T-helper 2 cell treated with Interferon-gamma antibody and Interleukin-4, amounts not matched to agents 5 μg/mL and 100 μg/mL, for 36 hours (primary cell): ENCODE results near the gene PHACTR1.

Source experiments
- DNase-seq: peaks from one replicate; pipeline ENCODE4 v3.0.0; 2021; ENCODE audit warnings: low spot score
- H3K27ac Mint-ChIP-seq: one replicate; pipeline ENCODE4 v1.8.0; 2021; ENCODE audit warnings: mild to moderate bottlenecking, mixed read lengths
- H3K27me3 Mint-ChIP-seq: one replicate; pipeline ENCODE4 v1.8.0; 2021; ENCODE audit warnings: low read depth, mixed read lengths
- H3K36me3 Mint-ChIP-seq: one replicate; pipeline ENCODE4 v1.8.0; 2021; ENCODE audit warnings: low read depth, mixed read lengths
- H3K4me1 Mint-ChIP-seq: one replicate; pipeline ENCODE4 v1.8.0; 2021; ENCODE audit warnings: low read depth, mixed read lengths
- H3K4me3 Mint-ChIP-seq: one replicate; pipeline ENCODE4 v1.8.0; 2022; ENCODE audit warnings: mild to moderate bottlenecking, moderate library complexity, mixed read lengths
- H3K9me3 Mint-ChIP-seq: one replicate; pipeline ENCODE4 v1.8.0; 2021; ENCODE audit warnings: mixed read lengths

PHACTR1 gene

GRCh38 chr6:12984776-12985175 lies 268.2 kb downstream of the PHACTR1 start:
- H3K9me3 Mint-ChIP-seq, result peaks cover 4% of the 10 kb centered on the region
- H3K27ac Mint-ChIP-seq, result no peak overlapping the region
- no peak overlapping the region for H3K4me3 Mint-ChIP-seq
- DNase-seq, result no peak
- no peaks in the 10 kb centered on the region for H3K36me3 Mint-ChIP-seq
- H3K4me1 Mint-ChIP-seq, result no peaks in the 10 kb centered on the region
- H3K27me3 Mint-ChIP-seq, result peaks cover 2% of the 10 kb centered on the region

DNA sequence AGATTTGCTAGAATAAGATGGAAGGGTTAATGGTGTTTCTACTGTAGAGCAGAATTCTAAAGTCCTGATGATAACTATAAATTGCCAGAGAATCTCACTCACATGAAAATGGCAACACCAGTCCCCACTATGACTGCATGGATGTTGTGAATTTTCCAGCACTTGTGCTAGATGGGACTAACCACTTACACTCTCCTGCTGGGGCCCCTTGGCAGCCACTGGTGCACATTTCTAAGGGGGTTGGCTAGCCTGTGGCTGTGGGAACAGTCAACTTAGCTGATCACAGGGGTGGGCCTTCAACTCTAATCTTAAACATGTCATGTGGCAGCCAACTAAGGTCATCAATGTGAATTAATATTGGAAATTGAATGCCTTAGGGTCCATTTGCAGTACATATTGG lies 271.2 kb downstream of the PHACTR1 start:
- Mint-ChIP-seq H3K27me3 (peaks cover 2% of the 10 kb centered on the region), H3K27ac (no peak overlapping the region), H3K4me1 (no peaks in the 10 kb centered on the region), H3K4me3 (no peak overlapping the region), H3K36me3 (no peaks in the 10 kb centered on the region), H3K9me3 (peaks cover 4% of the 10 kb centered on the region)
- no peak for DNase-seq

DNA sequence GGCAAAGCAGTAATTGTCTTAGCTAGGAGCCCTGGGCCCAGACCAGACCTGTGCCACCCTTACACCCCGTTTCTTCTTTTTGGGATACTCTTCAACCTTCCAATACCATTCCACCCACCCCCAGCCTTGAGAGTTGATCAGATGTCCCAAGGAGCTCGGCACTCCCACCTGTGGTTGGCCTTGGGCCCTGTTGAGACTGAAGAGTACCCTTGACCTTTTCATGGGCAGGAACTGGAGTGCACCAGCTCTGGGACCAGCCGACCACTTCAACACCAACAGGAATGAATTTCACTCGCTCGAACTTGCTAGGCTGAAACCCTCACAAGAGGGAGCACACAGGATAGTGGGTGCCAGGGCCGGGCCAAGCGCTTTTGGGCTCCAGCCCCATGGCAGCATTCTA lies 273.6 kb downstream of the PHACTR1 start:
- Mint-ChIP-seq H3K27ac (no peak overlapping the region), H3K4me3 (no peak overlapping the region), H3K27me3 (peaks cover 4% of the 10 kb centered on the region), H3K9me3 (no peaks in the 10 kb centered on the region), H3K4me1 (no peaks in the 10 kb centered on the region), H3K36me3 (no peaks in the 10 kb centered on the region)
- DNase-seq, result no peak

DNA sequence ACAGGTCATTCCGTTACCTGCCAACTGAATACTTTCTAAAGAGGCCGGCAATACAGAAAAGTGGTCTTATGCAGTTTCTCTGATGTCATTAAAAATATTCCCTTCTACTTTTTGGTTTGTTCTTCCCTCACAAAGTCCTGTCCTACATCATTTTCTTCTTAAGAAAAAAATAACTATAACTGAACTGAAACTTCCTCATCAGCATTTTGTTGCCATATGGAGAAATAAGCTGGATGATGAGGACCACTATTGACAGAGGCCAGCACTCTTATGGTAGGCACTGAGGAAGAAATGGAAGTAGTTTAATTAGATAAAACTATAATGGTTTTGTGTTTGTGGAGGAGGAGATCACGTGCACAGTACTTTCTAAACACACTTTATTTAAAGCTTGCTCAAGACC lies 274.9 kb downstream of the PHACTR1 start:
- no peak for DNase-seq
- Mint-ChIP-seq H3K4me3 (no peak overlapping the region), H3K9me3 (no peaks in the 10 kb centered on the region), H3K36me3 (no peaks in the 10 kb centered on the region), H3K27me3 (peaks cover 7% of the 10 kb centered on the region), H3K27ac (no peak overlapping the region), H3K4me1 (no peaks in the 10 kb centered on the region)

- H3K9me3 Mint-ChIP-seq, result no peaks in the 10 kb centered on the region
- DNase-seq, result no peak
- no peaks in the 10 kb centered on the region for H3K36me3 Mint-ChIP-seq
- H3K4me1 Mint-ChIP-seq, result no peaks in the 10 kb centered on the region
- no peak overlapping the region for H3K4me3 Mint-ChIP-seq
- peaks cover 7% of the 10 kb centered on the region for H3K27me3 Mint-ChIP-seq
- no peak overlapping the region for H3K27ac Mint-ChIP-seq
These were observed 276.2 kb downstream of the PHACTR1 start for GRCh38 chr6:12992770-12993169.

DNA sequence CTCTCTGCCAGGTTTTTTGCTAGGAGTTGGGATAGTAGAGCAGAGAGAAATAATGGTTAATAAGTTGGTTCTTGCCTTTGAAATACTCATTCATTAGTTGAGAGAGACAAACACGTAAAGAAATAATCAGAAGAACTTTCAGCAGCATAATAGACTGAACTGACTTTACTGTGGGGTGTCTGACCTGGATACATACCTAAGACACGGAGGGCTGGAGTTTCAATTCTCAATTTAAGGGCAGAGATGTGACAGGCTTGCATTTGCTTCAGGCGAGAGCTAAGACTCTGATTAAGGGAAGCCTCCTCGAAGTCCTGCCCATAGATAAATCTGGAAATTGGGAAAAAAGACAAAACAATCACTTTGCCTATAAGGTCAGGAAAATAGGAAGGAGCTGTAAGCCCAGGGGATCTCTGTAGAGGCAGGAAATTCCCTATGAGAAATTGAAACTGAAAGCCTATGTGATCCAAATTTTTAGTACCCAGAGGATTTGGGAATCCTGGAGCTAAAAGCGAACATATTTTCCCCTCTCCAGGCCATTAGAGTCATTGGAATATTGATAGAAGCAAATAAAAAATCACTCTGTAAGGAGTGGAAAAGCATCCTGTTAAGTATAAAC lies 276.8 kb downstream of the PHACTR1 start:
- no peaks in the 10 kb centered on the region for H3K4me1 Mint-ChIP-seq
- H3K36me3 Mint-ChIP-seq, result no peaks in the 10 kb centered on the region
- no peak for DNase-seq
- no peak overlapping the region for H3K27ac Mint-ChIP-seq
- no peak overlapping the region for H3K4me3 Mint-ChIP-seq
- no peaks in the 10 kb centered on the region for H3K9me3 Mint-ChIP-seq
- H3K27me3 Mint-ChIP-seq, result peaks cover 7% of the 10 kb centered on the region

GRCh38 chr6:12995419-12995818 lies 278.9 kb downstream of the PHACTR1 start:
- no peak overlapping the region for H3K4me3 Mint-ChIP-seq
- no peaks in the 10 kb centered on the region for H3K9me3 Mint-ChIP-seq
- no peaks in the 10 kb centered on the region for H3K36me3 Mint-ChIP-seq
- no peak overlapping the region for H3K27ac Mint-ChIP-seq
- H3K27me3 Mint-ChIP-seq, result peaks cover 7% of the 10 kb centered on the region
- H3K4me1 Mint-ChIP-seq, result no peaks in the 10 kb centered on the region
- DNase-seq, result no peak

DNA sequence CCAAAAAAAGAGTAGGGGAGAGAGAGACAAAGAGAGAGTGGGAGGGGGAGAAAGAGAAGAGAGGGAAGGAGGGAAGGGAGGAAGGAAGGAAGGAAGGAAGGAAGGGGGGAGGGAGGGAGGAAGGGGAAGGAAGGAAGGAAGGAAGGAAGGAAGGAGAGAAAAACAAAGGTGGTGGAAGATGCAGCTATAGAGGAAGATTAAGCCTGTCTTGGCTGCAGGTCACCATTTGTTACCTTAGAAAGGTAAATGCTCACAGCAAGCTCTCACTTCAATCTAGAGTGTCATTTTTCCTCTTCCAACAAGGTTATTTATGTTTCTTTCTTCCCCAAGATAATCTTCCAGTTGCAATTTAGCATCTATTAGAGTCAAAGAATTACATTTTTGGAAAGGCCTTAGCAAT lies 284.0 kb downstream of the PHACTR1 start:
- Mint-ChIP-seq H3K4me3 (no peak overlapping the region), H3K27me3 (peaks cover 8% of the 10 kb centered on the region), H3K27ac (no peak overlapping the region), H3K4me1 (no peaks in the 10 kb centered on the region), H3K36me3 (no peaks in the 10 kb centered on the region), H3K9me3 (no peaks in the 10 kb centered on the region)
- DNase-seq, result no peak

GRCh38 chr6:13001927-13002326 lies 285.4 kb downstream of the PHACTR1 start:
- no peak for DNase-seq
- no peak overlapping the region for H3K4me3 Mint-ChIP-seq
- peaks cover 5% of the 10 kb centered on the region for H3K27me3 Mint-ChIP-seq
- H3K4me1 Mint-ChIP-seq, result no peaks in the 10 kb centered on the region
- no peaks in the 10 kb centered on the region for H3K36me3 Mint-ChIP-seq
- no peak overlapping the region for H3K27ac Mint-ChIP-seq
- H3K9me3 Mint-ChIP-seq, result no peaks in the 10 kb centered on the region

- Mint-ChIP-seq H3K36me3 (no peaks in the 10 kb centered on the region), H3K27me3 (peaks cover 11% of the 10 kb centered on the region), H3K4me3 (no peak overlapping the region), H3K27ac (no peak overlapping the region), H3K9me3 (no peaks in the 10 kb centered on the region), H3K4me1 (no peaks in the 10 kb centered on the region)
- no peak for DNase-seq
These were observed 288.0 kb downstream of the PHACTR1 start for GRCh38 chr6:13004601-13005000.

GRCh38 chr6:13005994-13006393 lies 289.4 kb downstream of the PHACTR1 start:
- no peaks in the 10 kb centered on the region for H3K36me3 Mint-ChIP-seq
- peaks cover 15% of the 10 kb centered on the region for H3K27me3 Mint-ChIP-seq
- no peak overlapping the region for H3K27ac Mint-ChIP-seq
- H3K4me3 Mint-ChIP-seq, result no peak overlapping the region
- H3K4me1 Mint-ChIP-seq, result no peaks in the 10 kb centered on the region
- no peaks in the 10 kb centered on the region for H3K9me3 Mint-ChIP-seq
- no peak for DNase-seq

- DNase-seq, result no peak
- Mint-ChIP-seq H3K9me3 (no peaks in the 10 kb centered on the region), H3K27me3 (peaks cover 20% of the 10 kb centered on the region), H3K4me3 (no peak overlapping the region), H3K4me1 (no peaks in the 10 kb centered on the region), H3K36me3 (no peaks in the 10 kb centered on the region), H3K27ac (no peak overlapping the region)
These were observed 290.2 kb downstream of the PHACTR1 start for GRCh38 chr6:13006578-13007300.

DNA sequence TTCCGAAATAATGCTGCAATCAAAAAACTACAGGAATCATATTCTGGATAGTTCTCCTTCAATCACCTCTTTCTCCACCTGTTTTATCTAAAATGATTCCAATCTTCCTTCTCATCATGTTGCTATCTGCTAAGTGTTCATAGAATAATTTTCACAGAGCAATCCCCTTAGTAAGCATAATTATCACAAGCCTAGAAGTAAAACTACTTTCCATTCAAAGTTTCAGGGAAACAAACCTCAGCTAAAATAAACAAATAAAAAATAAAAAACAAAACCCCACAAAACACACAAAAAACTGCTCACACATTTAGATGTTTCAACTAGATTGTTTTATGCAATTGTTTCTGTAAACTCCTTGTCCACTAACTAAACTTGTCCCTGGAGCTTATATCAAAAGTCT lies 291.2 kb downstream of the PHACTR1 start:
- no peaks in the 10 kb centered on the region for H3K9me3 Mint-ChIP-seq
- no peak overlapping the region for H3K27ac Mint-ChIP-seq
- no peaks in the 10 kb centered on the region for H3K36me3 Mint-ChIP-seq
- H3K4me3 Mint-ChIP-seq, result no peak overlapping the region
- no peaks in the 10 kb centered on the region for H3K4me1 Mint-ChIP-seq
- peaks cover 27% of the 10 kb centered on the region for H3K27me3 Mint-ChIP-seq
- no peak for DNase-seq

- Mint-ChIP-seq H3K36me3 (no peaks in the 10 kb centered on the region), H3K4me3 (no peak overlapping the region), H3K9me3 (no peaks in the 10 kb centered on the region), H3K4me1 (peaks cover 3% of the 10 kb centered on the region), H3K27me3 (peaks cover 33% of the 10 kb centered on the region), H3K27ac (no peak overlapping the region)
- DNase-seq, result no peak
These were observed 292.5 kb downstream of the PHACTR1 start for GRCh38 chr6:13009031-13009430.

GRCh38 chr6:13009461-13009860 lies 292.9 kb downstream of the PHACTR1 start:
- no peak overlapping the region for H3K4me3 Mint-ChIP-seq
- H3K9me3 Mint-ChIP-seq, result no peaks in the 10 kb centered on the region
- H3K4me1 Mint-ChIP-seq, result peaks cover 3% of the 10 kb centered on the region
- no peak overlapping the region for H3K27ac Mint-ChIP-seq
- no peak for DNase-seq
- H3K27me3 Mint-ChIP-seq, result peaks cover 36% of the 10 kb centered on the region
- no peaks in the 10 kb centered on the region for H3K36me3 Mint-ChIP-seq
